HG03558 (cell line): Measurements from ENCODE around the gene MLF2.
A peak's percentile ranks its signal among the peaks of the same experiment; 100 is the strongest.

Experiments used
- ATAC-seq: cut with Tn5 transposase; IDR thresholded peaks from one replicate; pipeline ENCODE4 v1.9.1; 2021; ENCODE audit warnings: moderate number of reproducible peaks; ENCODE audit not compliant: unreplicated experiment; ENCODE audit errors: extremely low read depth

Gene MLF2, protein sequence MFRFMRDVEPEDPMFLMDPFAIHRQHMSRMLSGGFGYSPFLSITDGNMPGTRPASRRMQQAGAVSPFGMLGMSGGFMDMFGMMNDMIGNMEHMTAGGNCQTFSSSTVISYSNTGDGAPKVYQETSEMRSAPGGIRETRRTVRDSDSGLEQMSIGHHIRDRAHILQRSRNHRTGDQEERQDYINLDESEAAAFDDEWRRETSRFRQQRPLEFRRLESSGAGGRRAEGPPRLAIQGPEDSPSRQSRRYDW

DNA sequence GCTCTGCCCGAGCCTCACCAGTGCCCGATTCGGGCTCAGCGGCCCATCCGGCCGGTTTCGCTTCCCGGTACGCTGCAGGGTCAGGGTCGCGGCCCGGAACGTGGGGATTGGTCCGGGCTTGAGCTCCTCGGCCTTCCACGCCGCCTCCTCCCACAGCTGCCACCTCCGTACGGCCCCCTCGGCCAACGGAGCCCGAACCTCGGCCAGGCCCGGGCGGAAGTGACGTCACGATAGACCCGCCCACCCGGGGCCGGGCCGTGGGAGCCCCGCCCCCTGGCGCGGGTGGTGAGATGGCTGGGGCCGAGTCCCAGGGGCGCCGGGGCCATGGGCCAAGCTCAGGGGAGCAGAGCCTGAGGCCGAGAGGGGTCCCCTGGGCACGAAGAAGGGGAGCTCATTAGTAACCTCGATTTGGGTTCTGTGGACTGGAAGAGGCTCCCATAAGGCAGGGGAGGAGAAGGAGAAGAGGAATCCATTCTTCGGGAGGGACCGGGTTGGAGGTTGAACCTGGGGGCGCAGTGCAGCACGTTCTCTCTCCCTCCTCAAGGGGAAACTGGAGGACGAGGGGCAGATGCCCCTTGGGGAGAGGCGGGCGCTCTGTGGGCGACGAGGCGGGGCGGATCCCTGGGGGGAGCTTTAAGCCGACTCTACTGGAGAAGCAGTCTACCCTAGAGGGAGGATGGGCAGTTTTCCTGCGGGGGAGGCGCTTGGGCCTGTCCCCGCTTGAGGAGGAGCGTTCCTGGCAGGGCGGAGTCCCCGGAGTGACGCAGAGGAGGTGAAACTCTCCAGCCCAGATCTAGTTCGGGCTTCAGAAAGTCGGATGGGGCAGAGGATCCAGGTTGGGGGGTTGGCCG, at the start of gene MLF2:
TSS of gene MLF2 (minus strand) at position 221 of the 851 bp plus-strand sequence. CDS start 807 bp downstream, outside the sequence.
- ATAC-seq = peak; percentile 65

DNA sequence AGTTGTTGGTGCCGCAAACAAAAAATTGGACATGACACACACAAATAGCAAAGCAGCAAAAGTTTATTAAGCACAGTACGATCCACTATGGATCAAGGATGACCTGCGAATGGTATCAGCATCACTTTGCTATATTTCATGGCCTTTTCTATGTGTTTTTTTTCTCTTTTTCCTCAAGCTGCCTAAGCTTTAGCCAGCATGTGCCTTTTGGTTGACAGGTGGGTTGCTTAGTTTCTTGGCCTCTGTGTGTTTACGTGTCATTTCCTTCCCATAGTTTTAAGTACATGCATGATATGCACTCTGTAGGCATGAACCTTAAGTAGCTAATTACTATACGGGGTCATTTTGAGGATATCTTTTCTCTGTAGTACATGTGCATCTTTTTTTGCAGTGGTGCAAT, 46.2 kb upstream of the MLF2 start:
- ATAC-seq = no peak

DNA sequence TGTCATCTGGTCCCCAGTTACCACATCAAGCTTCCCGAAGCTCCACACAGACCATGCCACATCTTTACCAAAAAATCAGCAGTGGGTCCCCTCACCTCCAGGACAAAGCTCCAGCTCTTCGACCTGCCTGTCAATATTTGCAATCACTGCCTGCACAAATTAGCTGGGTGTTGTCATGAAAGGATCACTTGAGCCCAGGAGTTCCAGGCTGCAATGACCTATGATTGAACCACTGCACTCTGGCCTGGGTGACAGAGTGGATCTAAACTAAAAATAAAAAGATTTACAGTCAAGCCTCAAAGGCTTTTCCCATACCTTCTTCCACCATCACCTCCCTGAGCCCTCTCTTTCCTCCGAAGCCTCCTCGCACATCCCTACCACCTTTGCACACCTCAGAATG, 43.6 kb upstream of the MLF2 start:
- ATAC-seq = no peak

DNA sequence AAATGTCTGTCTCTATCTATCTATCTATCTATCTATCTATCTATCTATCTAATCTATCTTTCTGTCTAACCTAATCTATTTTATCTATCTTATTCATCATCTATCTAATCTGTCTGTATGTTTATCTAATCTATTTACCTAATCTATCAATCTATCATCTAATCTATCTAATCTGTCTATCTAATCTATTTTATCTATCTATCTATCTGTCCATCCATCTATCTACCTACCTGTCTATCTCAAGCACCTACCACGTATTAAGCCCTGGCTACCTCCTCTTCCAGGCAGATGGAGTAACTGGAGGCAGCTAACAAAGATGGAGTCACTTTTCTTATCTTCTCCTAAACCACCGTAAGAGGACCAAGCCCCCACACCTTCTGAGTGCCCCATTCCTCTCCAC, 42.1 kb upstream of the MLF2 start:
- ATAC-seq = no peak

DNA sequence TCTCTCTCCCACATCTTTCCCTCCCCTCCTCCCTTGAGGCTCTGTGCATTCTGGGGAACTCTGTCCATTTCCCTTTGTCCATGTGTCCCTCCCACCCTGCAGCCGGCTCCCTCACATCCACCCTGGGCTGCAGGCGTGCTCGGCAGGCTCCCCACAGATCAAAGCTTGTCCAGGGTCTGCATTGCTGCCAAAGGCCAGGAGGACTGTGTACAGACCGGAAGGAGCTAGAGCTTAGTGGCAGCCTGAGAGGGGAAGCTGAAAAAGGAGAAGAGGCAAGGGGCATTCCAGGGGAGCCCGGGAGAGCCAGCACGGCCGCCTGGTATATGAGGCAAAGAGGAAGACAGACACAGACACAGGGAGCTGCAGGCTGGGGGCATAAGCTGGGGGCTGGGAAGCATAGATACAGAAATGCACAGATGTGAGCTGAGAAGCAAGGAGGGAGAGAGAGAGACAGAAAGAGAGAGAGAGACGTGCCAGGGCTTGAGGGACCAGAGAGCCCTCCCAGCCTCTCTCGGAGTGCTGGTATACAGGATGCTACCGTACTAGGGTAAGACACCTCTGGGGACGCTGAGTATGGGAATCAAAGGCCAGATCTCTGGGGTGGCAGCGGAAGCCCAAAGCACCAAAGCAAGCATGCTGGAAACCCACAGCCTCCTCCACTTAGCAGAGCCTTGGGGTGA, 39.7 kb upstream of the MLF2 start:
- ATAC-seq = no peak

DNA sequence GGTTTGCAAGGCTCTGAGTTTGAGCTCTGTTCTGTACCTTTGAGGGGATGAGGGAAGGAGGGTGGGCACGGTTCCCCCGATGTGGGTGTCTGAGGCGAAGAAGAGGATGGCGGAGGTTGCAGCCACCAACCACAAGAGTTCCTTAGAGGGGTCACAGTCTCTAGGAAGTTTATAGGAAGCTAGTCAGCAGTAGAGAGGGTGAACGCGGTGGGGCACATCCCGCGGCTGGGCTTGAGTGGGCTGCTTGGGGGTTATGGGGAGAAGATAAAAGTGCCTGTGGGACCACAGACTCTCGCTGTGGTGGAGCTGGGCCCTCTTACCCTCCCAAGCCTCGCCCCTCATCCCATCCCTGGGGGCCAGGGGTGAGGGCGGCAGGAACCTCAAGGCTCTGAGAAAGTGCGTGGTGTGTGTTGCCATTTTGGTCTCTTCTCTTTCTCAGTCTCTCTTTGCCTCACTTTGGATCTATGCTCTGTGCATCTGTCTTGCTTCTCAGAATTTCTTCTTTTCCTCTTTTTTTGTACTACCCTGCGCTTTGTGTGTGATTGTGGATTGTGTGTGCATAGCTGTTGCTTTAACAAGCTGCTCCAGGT, 39.1 kb upstream of the MLF2 start:
- ATAC-seq = no peak

DNA sequence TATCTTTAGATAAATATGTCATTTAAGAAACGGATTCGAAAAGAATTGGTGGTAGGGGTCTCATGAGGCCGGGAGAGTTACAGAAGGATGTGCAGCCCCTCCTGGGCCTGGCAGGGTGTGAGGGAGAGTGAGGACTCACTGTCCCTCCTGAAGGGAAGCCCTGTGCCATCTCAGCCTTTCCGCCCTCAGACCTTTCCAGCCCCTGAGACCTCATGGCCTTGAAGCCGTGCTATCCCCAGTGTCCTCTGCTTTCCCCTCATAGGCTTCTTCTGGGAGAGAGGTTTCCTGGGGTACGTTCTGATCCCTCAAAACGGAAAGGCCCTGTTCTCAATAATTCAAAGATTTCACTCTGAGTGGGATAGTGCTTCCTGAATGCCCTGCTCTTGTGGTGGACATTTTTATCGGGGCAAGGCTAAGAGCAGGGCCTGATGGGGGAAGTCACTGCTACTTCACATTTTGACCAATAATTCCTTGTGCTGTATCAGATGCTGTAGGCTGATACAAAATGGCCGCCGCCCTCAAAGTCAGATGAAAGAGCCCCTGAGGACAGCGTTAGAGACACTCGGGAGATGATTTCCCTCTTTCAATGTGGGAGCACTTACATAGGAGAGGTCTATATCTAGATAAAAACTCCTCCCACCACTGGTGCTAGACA, 37.7 kb upstream of the MLF2 start:
- ATAC-seq = no peak

DNA sequence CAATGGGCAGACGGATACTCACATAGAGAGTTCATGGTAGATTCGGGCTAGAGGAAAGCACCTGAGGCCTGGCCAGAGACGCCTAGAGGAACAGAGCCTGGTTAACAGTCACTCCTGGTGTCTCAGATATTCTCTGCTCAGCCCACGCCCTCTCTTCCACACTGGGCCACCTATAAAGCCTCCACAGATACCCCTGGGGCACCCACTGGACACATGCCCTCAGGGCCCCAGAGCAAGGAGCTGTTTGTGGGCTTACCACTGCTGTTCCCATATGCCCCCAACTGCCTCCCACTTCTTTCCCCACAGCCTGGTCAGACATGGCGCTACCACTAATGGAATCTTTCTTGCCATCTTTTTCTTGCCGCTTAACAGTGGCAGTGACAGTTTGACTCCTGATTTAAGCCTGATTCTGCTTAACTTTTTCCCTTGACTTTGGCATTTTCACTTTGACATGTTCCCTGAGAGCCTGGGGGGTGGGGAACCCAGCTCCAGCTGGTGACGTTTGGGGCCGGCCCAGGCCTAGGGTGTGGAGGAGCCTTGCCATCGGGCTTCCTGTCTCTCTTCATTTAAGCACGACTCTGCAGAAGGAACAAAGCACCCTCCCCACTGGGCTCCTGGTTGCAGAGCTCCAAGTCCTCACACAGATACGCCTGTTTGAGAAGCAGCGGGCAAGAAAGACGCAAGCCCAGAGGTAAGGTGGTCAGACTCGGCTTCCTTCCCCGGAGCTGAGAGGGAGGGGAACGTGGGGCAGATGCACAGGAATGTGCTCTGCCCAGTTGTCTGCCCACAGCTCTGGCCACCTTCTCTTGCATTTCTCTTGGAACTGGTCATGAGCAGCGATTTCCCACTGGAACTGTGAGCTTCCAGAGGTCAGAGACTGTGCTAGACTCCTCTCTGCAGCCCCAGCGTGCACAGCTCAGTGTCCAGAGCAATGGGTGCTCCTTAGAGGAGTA, 36.3 kb upstream of the MLF2 start, which contains the start of gene CD4:
TSS of gene CD4 (plus strand) at position 557 of the 953 bp plus-strand sequence. CDS start 10,611 bp downstream, outside the sequence.
- ATAC-seq = no peak

DNA sequence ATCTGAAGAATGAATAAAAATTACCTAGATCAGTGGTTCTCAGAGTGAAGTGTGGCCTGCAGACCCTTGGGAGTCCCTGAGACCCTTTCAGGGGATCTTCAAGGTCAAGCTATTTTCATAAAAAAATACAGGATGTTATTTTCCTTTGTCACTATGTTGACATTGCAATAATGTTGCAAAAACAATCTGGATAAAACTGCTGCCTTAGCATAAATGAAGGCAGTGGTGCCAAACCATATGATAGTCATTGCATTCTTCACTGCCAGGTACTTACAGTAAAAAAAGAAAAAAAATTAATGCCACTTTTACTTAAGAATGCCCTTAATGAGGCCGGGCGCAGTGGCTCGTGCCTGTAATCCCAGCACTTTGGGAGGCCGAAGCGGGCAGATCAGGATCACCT, 34.4 kb upstream of the MLF2 start:
- no peak for ATAC-seq

DNA sequence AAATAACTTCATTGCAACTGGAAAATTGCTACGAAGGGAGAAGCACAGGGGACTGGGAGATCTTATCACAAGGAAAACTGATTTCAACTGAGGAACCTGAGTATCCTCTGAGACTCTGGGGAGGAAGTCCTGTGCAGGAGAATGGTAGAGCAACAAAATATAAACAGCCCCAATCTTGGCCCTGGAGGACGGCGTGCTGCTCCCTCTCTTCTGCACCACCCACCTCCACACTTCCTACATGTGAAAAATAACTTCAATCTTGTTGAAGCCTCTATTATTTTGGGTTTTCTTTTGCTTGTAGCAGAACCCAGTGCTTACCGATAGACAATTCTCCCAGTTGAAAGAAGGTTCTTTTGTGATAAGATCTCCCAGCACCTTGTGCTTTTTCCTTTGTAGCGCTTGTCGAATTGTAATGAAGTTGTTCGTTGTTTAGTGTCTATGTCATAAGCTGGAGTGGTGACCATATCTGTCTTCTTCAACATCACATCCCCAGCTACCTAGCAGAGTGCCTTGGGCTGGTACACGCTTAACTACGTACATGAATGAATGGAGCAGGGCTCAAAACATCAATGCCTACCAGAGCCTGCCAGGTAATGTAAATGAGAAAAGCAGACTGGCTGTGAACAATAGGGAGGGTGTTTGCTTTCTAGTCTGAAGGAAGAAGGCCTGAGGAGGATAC, 33.6 kb upstream of the MLF2 start:
- ATAC-seq = no peak

DNA sequence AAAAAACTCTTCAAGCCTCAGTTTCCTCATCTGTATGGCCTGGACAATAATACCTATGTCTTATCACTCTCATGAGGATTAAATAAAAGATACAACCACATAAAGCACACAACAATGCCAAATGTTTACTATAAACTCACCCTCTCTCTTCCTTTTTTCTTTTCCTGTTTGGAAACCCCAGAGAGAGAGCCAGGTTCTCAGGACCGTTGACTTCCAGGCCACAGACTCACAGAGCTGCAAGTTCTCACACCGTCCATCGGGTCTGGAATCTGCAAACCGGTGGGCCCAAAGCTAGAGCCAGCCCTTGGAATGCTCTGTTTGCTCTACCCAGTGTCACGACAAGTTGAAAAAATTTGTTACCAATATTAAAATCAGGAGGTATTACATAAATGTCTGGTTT, 31.8 kb upstream of the MLF2 start:
- no peak for ATAC-seq

DNA sequence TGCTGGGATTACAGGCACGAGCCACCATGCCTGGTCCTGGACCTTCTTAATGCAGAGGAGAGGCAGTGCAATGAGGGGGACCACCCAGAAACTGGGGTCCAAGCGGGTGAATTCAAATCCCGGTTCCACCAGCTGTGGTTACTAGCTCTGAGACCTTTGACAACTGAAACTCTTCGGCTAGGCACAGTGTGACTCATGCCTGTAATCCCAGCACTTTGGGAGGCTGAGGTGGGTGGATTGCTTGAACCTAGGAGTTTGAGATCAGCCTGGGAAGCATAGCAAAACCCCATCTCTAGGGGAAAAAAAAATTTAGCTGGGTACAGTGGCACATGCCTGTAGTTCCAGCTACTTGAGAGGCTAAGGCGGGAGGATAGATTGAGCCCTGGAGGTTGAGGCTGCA, 31.4 kb upstream of the MLF2 start:
- ATAC-seq = no peak

DNA sequence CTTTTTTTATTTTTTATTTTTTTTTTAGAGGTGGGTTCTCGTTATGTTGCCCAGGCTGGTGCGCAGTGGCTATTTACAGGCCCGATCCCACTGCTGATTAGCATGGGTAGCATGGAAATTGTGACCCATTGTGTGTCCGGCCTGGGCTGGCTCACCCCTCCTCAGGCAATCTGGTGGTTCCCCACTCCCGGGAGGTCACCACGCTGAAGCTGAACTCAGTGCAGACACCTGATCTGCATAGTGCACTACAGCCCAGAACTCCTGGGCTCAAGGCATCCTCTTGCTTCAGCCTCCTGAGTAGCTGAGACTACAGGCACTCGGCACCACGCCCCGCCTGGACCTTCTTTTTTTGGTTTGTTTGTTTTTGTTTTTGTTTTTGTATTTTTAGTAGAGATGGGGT, 30.9 kb upstream of the MLF2 start:
- no peak for ATAC-seq

DNA sequence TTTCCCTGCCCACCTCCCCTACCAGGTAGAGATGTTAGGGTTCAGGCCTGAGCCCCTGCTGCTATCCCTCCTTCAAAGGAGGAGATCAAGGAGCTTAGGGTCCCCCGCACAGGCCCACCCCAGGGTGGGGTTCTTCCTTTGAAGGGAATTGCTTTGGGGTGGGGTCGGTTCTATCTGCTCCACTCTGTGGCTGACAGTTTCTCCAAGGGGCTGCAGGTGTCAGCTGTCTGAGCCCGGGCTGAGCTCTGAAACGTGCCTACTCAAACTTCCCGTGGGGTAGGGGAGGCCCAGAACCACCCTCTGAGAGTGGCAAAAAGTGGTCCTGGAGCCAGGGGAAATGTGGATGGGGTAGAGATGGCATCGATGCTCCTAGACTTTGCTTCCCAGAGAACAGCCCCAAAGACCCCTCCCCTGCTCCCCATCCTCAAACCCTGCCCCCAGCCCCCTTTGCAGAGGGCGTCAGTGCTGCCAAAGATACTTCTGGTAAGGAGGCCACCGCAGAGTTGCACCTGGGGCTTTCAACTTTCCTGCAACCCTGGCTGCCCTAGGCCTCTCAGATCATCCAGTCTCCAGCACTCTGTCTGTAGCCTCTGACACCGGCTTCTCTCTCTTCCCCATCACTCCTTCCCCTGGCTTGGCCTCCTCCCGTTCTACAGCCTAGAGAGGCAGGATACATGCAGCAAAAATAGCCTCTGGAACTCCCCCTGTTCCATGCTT, 30.1 kb upstream of the MLF2 start:
- ATAC-seq = no peak

DNA sequence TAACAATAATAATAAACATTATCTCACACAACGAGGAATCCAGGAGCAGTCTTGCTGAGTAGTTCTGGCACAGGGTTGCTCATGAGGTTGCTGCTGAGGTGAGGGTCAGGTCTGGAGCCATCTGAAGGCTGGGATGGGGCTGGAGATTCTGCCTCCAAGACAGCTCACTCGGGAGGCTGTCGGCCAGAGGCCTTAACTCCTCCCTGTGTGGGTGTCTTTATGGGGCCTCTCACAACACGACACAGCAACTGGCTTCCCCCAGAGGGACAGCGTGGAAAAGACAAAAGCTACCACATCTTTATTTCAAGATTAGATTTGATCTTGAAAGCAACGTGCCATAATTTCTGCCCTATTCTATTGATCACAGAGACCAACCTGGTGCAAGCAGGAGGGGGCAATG, 29.2 kb upstream of the MLF2 start:
- ATAC-seq = no peak

DNA sequence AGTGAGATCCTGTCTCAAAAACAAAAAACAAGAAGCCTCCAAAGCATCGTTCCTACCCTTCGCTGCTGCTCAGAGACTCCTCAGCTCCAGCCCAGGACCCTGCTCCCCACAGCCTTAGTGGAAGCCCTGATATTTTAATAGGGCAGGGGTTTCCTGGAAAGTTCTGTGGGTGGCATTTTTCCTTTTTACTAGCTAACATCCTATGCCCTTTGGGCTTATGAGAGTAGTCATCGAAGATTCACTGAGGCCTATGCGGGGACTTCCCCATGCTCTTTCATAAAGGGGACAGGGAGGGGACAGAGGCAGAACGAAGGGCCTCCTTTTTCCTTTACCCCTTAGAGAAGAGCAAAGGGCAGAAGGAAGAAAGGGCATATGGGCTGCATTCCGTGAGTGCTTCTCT, 27.6 kb upstream of the MLF2 start:
- ATAC-seq = no peak

DNA sequence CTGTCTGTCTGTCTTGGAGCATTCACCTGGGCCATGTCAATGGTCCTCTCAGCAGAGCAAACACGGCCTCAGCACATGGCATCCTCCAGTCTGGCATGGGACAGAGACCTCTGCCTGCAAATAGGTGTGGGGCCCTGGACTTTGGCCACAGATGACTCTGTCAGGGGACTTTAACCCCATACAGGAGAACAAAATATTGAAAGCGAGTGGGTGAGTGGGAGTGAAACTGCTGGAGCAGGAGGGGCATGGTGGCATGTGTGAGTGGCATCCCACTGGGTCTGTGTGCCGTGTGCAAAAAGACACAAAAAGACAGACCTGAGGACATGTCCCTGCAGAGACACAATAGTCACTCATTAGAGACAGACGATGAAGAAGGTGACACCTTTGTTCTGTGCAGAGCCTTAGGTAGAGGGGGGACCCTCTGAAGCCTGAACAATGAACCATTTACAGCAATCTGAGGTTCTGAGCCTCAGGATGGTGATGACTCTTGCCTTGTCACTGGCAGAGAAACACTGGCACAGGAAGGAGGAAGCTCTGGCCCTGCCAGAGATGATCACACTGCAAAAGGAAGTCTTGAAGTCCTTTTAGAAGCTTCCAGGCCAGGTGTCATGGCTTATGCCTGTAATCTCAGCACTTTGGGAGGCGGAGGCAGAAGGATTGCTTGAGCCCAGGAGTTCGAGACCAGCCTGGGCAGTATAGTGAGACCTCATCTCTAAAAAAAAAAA, 26.9 kb upstream of the MLF2 start:
- no peak for ATAC-seq
